Natural killer cell (primary cell): Measurements from ENCODE around the gene RBFOX2. TPM values are rescaled to one million over a fixed set of nuclear protein-coding genes. Genes with fewer than 3 reads are reported as not detected.
"Not testable (repeated sequence)": the region's sequence is repeated elsewhere in the genome, so short reads cannot be mapped to it uniquely, and the experiment has no call there.

Experiments used
- ATAC-seq, 3 donors: fragments of 150-1000 bp in 2 of 3; fragments of 200-7000 bp in 1 of 3; cut with Tn5 transposase; 1 replicate in 1 of 3; 2 replicates in 2 of 3; pipeline ENCODE4 v1.10.0; 2021; ENCODE audit warnings: mild to moderate bottlenecking in 2 of 3, moderate library complexity in 2 of 3
- DNase-seq, 2 donors: peaks; one replicate each; pipeline versions ENCODE4 v3.0.0 to v3.0.0-alpha.2; 2013 to 2021; ENCODE audit warnings: mixed read lengths in 1 of 2
- H3K27ac ChIP-seq: one replicate; pipeline ENCODE4 v1.5.1; 2013; ENCODE audit warnings: mild to moderate bottlenecking, low read length
- H3K27me3 ChIP-seq: one replicate; pipeline ENCODE4 v1.6.1; 2013; ENCODE audit warnings: low read length; ENCODE audit not compliant: control insufficient read depth, insufficient read depth
- H3K36me3 ChIP-seq: one replicate; pipeline ENCODE4 v1.6.1; 2013; ENCODE audit warnings: low read length; ENCODE audit not compliant: control insufficient read depth, insufficient read depth
- H3K4me1 ChIP-seq: one replicate; pipeline ENCODE4 v1.6.1; 2013; ENCODE audit warnings: low read length; ENCODE audit not compliant: control insufficient read depth, insufficient read depth
- H3K4me3 ChIP-seq: one replicate; pipeline ENCODE4 v1.5.1; 2013; ENCODE audit warnings: low read length
- H3K9me3 ChIP-seq: one replicate; pipeline ENCODE4 v1.6.1; 2013; ENCODE audit warnings: low read length; ENCODE audit not compliant: control insufficient read depth, insufficient read depth
- H3K27ac Mint-ChIP-seq, 2 donors: one replicate each; pipeline ENCODE4 v1.8.0; 2022; ENCODE audit warnings: mild to moderate bottlenecking in 2 of 2, mixed read lengths in 2 of 2, moderate library complexity in 1 of 2
- H3K27me3 Mint-ChIP-seq, 2 donors: one replicate each; pipeline ENCODE4 v1.8.0; 2022; ENCODE audit warnings: low read depth in 2 of 2, mixed read lengths in 2 of 2
- H3K36me3 Mint-ChIP-seq: one replicate; pipeline ENCODE4 v1.8.0; 2022; ENCODE audit warnings: mixed read lengths
- H3K4me1 Mint-ChIP-seq, 2 donors: one replicate each; pipeline ENCODE4 v1.8.0; 2022; ENCODE audit warnings: mixed read lengths in 2 of 2
- H3K4me3 Mint-ChIP-seq: one replicate; pipeline ENCODE4 v1.8.0; 2022; ENCODE audit warnings: mild to moderate bottlenecking, moderate library complexity, mixed read lengths
- H3K9me3 Mint-ChIP-seq, 2 donors: one replicate each; pipeline ENCODE4 v1.8.0; 2022; ENCODE audit warnings: mixed read lengths in 2 of 2
- CTCF ChIP-seq: fragments of 200-600 bp; IDR thresholded peaks from one replicate; pipeline ENCODE4 v1.8.0; 2022; ENCODE audit warnings: antibody characterized with exemption
- WGBS: methylation state at CpG from one replicate; pipeline ENCODE4 v1.1.7; 2013; ENCODE audit warnings: missing lambda C conversion rate; ENCODE audit not compliant: insufficient coverage; 5-methylcytosine and 5-hydroxymethylcytosine counted together
- intact Hi-C: fragments of 100-400 bp; cut with micrococcal nuclease; formaldehyde crosslinking; loops from one replicate; pipeline ENCODE4 v1.14.2; 2022
- total RNA-seq, 4 donors: library from RNA; stranded (reverse); fragments of 120-200 nt in 1 of 4; gene quantifications; one replicate each; pipeline versions ENCODE4 v1.2.3 to v1.2.4, GENCODE V29; 2013 to 2022

Gene RBFOX2
- total RNA-seq, 3 donors from 2014 or later (not counting 1 experiment from before 2014, with no cell fraction given): 1.0 to 4.7 (median 3.0) TPM

GRCh38 chr22:35739076-35739930 is 289.3 kb downstream of the RBFOX2 start:
- Histone ChIP-seq H3K27ac (no peak overlapping the region), H3K4me1 (no peaks in the 10 kb centered on the region), H3K27me3 (no peaks in the 10 kb centered on the region), H3K4me3 (no peak overlapping the region), H3K9me3 (no peaks in the 10 kb centered on the region), H3K36me3 (no peaks in the 10 kb centered on the region)
- Mint-ChIP-seq H3K27me3 (no peaks in the 10 kb centered on the region), H3K36me3 (no peaks in the 10 kb centered on the region), H3K4me3 (no peak overlapping the region), H3K4me1 (no peaks in the 10 kb centered on the region), H3K27ac (no peak overlapping the region), H3K9me3 (no peaks in the 10 kb centered on the region)
- TF ChIP-seq CTCF: no peak
- 87% methylated on average over 12 of the region's 12 CpGs for WGBS
- intact Hi-C loops: no loop called here
- ATAC-seq: no peak
- DNase-seq: peak in 1 of 2 donors; percentile 37

- H3K4me3 Mint-ChIP-seq, H3K27ac ChIP-seq, DNase-seq, H3K9me3 Mint-ChIP-seq, H3K27ac Mint-ChIP-seq, H3K27me3 ChIP-seq, H3K36me3 Mint-ChIP-seq, H3K4me3 ChIP-seq, H3K4me1 Mint-ChIP-seq, H3K27me3 Mint-ChIP-seq, intact Hi-C loops, H3K36me3 ChIP-seq, H3K4me1 ChIP-seq, H3K9me3 ChIP-seq, ATAC-seq: not testable (repeated sequence)
- WGBS: 91% methylated on average over 6 of the region's 6 CpGs
Measured at GRCh38 chr22:35737886-35738285, 290.7 kb downstream of the RBFOX2 start.

DNA sequence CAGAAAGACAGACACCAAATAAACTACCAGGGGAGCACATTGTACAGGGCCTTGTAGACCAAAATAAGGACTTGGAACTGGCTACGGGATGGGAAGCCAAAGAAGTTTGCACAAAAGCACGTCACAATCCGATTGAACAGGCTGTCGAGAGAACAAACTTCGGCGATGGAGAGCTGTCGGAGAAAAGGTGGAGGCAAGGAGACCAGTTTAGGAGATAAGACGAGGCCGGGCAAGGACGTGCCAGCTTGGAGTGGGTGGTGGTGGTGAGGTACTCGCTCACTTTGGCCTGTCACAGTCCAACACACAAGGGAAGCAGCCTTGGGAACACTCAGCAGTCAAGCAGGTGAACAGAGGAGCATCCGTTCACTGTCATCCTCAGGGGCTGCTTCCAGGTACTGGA is 291.9 kb downstream of the RBFOX2 start:
- Histone ChIP-seq H3K4me1 (no peaks in the 10 kb centered on the region), H3K9me3 (no peaks in the 10 kb centered on the region), H3K36me3 (no peaks in the 10 kb centered on the region), H3K27me3 (no peaks in the 10 kb centered on the region), H3K27ac (no peak overlapping the region), H3K4me3 (no peak overlapping the region)
- 91% methylated on average over 12 of the region's 12 CpGs for WGBS
- DNase-seq: no peak
- no peaks in the 10 kb centered on the region for H3K9me3 Mint-ChIP-seq
- no peak for ATAC-seq
- peaks cover 0 to under 1% of the 10 kb centered on the region in 2 donors for H3K27me3 Mint-ChIP-seq
- TF ChIP-seq CTCF: no peak
- no peaks in the 10 kb centered on the region for H3K36me3 Mint-ChIP-seq
- intact Hi-C loops: no loop called here
- H3K27ac Mint-ChIP-seq: no peak overlapping the region
- H3K4me3 Mint-ChIP-seq: no peak overlapping the region
- H3K4me1 Mint-ChIP-seq: no peaks in the 10 kb centered on the region

DNA sequence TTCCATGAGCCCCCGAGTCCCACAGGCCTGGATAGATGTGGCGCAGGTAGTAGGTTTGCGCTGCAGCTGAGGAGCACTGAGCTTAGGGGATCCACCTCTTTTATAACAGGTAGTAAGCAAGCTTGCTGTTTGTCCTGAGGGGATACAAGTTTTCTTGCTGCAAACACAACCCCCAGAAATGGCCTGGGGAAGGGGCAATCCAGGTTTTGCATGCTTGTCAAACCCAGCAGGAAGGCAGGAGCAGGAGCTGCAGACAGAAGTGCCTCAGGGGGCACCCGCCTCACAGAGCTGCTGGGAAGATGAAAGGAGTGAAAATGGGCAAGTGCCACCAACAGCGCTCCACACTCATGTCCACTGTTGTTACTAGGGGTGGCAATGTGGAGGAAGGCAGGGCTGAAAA is 292.5 kb downstream of the RBFOX2 start:
- no peaks in the 10 kb centered on the region for H3K4me1 Mint-ChIP-seq
- TF ChIP-seq CTCF: no peak
- WGBS: 92% methylated on average over 5 of the region's 5 CpGs
- no peak overlapping the region for H3K4me3 Mint-ChIP-seq
- peaks cover 3 to 6% of the 10 kb centered on the region in 2 donors for H3K27me3 Mint-ChIP-seq
- H3K4me1 ChIP-seq: no peaks in the 10 kb centered on the region
- no peaks in the 10 kb centered on the region for H3K9me3 Mint-ChIP-seq
- intact Hi-C loops: no loop called here
- no peak overlapping the region for H3K27ac Mint-ChIP-seq
- no peak for DNase-seq
- H3K36me3 ChIP-seq: no peaks in the 10 kb centered on the region
- no peaks in the 10 kb centered on the region for H3K9me3 ChIP-seq
- H3K36me3 Mint-ChIP-seq: no peaks in the 10 kb centered on the region
- H3K27ac ChIP-seq: no peak overlapping the region
- H3K4me3 ChIP-seq: no peak overlapping the region
- no peaks in the 10 kb centered on the region for H3K27me3 ChIP-seq
- no peak for ATAC-seq
